K562 (cell line): Measurements from ENCODE around the gene NRXN2. TPM values are rescaled to one million over a fixed set of nuclear protein-coding genes. Genes with fewer than 3 reads are reported as not detected.

Source experiments
- ATAC-seq: fragments of 200-7000 bp; cut with Tn5 transposase; 3 replicates; pipeline ENCODE4 v1.9.1; 2020; ENCODE audit warnings: moderate library complexity
- BruUV-seq: library from RNA; stranded (reverse); fragments of 400-500 nt; replicated peaks from 2 replicates; lab custom pipeline; 2021; lab: Mats Ljungman, UMichigan
- CTCF ChIA-PET: fragments of 300-600 bp; formaldehyde crosslinking; extraction: SDS; loops from one replicate; lab custom pipeline; 2021; ENCODE audit warnings: low intra/inter-chr PET ratio; lab: Yijun Ruan, JAX
- POLR2A ChIA-PET: fragments of 300-600, 350-650 bp; sonication (Branson Sonifier 250); formaldehyde crosslinking; extraction: SDS; loops from one replicate; lab custom pipeline; 2021; ENCODE audit warnings: antibody characterized with exemption, inconsistent platforms; lab: Yijun Ruan, JAX
- DNase-seq, 4 experiments: peaks; one replicate each; pipeline versions ENCODE4 v3.0.0 to v3.0.0-alpha.2; 2011 to 2018; ENCODE audit warnings: low spot score in 3 of 4, mixed read lengths in 3 of 4; ENCODE audit errors: extremely low read depth in 1 of 4
- FAIRE-seq: peaks from 2 replicates; lab custom pipeline; 2011; peaks lifted over from hg19 to GRCh38; lab: Jason Lieb, UNC
- H2AFZ ChIP-seq: 2 replicates; pipeline ENCODE4 v1.6.0; 2011; ENCODE audit warnings: low read depth, low read length, control low read depth, inconsistent platforms
- H3K27ac ChIP-seq: fragments of 200-600 bp; 3 replicates; pipeline ENCODE4 v1.8.0; 2011; ENCODE audit warnings: low read depth, mild to moderate bottlenecking, control low read depth, inconsistent platforms, low read length, moderate library complexity, mixed read lengths; ENCODE audit errors: extremely low read depth
- H3K27me3 ChIP-seq, 2 experiments: fragments of 300-600 bp in 1 of 2; 2 replicates in 1 of 2; 3 replicates in 1 of 2; pipeline versions ENCODE4 v1.6.0 to v1.8.0; 2011; ENCODE audit warnings: inconsistent platforms in 2 of 2, low read length in 2 of 2, mild to moderate bottlenecking in 1 of 2, mixed read lengths in 1 of 2, moderate library complexity in 1 of 2; ENCODE audit not compliant: control insufficient read depth in 2 of 2, insufficient read depth in 2 of 2
- H3K36me3 ChIP-seq: fragments of 300-600 bp; 3 replicates; pipeline ENCODE4 v1.8.0; 2011; ENCODE audit warnings: mild to moderate bottlenecking, low read length, inconsistent platforms; ENCODE audit not compliant: control insufficient read depth, insufficient read depth
- H3K4me1 ChIP-seq, 2 experiments: fragments of 200-600 bp in 1 of 2; replicated peaks in 1 of 2; 2 replicates in 1 of 2; 3 replicates in 1 of 2; pipeline versions ENCODE4 v1.5.1 to v1.8.0; 2011; ENCODE audit warnings: inconsistent platforms in 2 of 2, low read length in 2 of 2, mild to moderate bottlenecking in 1 of 2, mixed read lengths in 1 of 2, moderate library complexity in 1 of 2; ENCODE audit not compliant: control insufficient read depth in 2 of 2, insufficient read depth in 2 of 2
- H3K4me2 ChIP-seq: 2 replicates; pipeline ENCODE4 v1.6.1; 2011; ENCODE audit warnings: low read length, control low read depth, inconsistent platforms, mixed read lengths; ENCODE audit not compliant: insufficient read depth
- H3K4me3 ChIP-seq: fragments of 200-600 bp; sonication (generic), shearing (Covaris generic); 2 replicates; pipeline ENCODE4 v1.5.1; 2016; ENCODE audit warnings: control low read depth, inconsistent platforms
- H3K79me2 ChIP-seq: fragments of 200-600 bp; 3 replicates; pipeline ENCODE4 v1.8.0; 2011; ENCODE audit warnings: low read length, inconsistent platforms; ENCODE audit not compliant: control insufficient read depth, insufficient read depth
- H3K9ac ChIP-seq, 2 experiments: 2 replicates each; pipeline versions ENCODE4 v1.6.0 to v1.6.1; 2011; ENCODE audit warnings: low read depth in 2 of 2, low read length in 2 of 2, control low read depth in 1 of 2, inconsistent platforms in 1 of 2, mild to moderate bottlenecking in 1 of 2, mixed read lengths in 1 of 2; ENCODE audit not compliant: insufficient read depth in 1 of 2
- H3K9me1 ChIP-seq: one replicate; pipeline ENCODE4 v1.6.0; 2011; ENCODE audit warnings: inconsistent platforms, mild to moderate bottlenecking, low read length, moderate library complexity; ENCODE audit not compliant: control insufficient read depth, insufficient read depth
- H3K9me3 ChIP-seq: replicated peaks from 2 replicates; pipeline ENCODE4 v1.5.1; 2011; ENCODE audit warnings: low read depth, low read length, inconsistent platforms; ENCODE audit not compliant: control insufficient read depth, insufficient read depth
- H4K20me1 ChIP-seq: replicated peaks from 2 replicates; pipeline ENCODE4 v1.6.1; 2011; ENCODE audit warnings: low read length, inconsistent platforms, mixed read lengths; ENCODE audit not compliant: control insufficient read depth, insufficient read depth
- BMI1 ChIP-seq: fragments of 150-350 bp; IDR thresholded peaks from 2 replicates; pipeline ENCODE4 v1.6.1; 2014; ENCODE audit warnings: low read length
- CSDE1 ChIP-seq, 2 experiments: fragments of 450-650 bp; IDR thresholded peaks; 2 replicates each; pipeline ENCODE4 v1.6.1; 2016; ENCODE audit warnings: mild to moderate bottlenecking in 1 of 2
- JUND ChIP-seq, 2 experiments: IDR thresholded peaks; 2 replicates in 1 of 2; 3 replicates in 1 of 2; pipeline ENCODE4 v1.6.1; 2011; ENCODE audit warnings: borderline replicate concordance in 2 of 2, low read depth in 2 of 2, low read length in 2 of 2, improper control_type of control experiment in 1 of 2, missing biosample characterization in 1 of 2, missing genetic modification characterization in 1 of 2, missing genetic modification reagents in 1 of 2
- MBD2 ChIP-seq: sonication (generic); IDR thresholded peaks from 2 replicates; pipeline ENCODE4 v1.6.1; 2016; ENCODE audit warnings: low read depth, borderline replicate concordance
- NR2F6 ChIP-seq: fragments of 450-650 bp; formaldehyde crosslinking; IDR thresholded peaks from 2 replicates; pipeline ENCODE4 v1.4.0; 2020; ENCODE audit warnings: mild to moderate bottlenecking
- NR3C1 ChIP-seq: sonication (generic); formaldehyde crosslinking; IDR thresholded peaks from 2 replicates; pipeline ENCODE4 v1.8.1; 2022; ENCODE audit warnings: missing genetic modification reagents
- POLR2AphosphoS5 ChIP-seq: IDR thresholded peaks from 2 replicates; pipeline ENCODE4 v1.6.1; 2011; ENCODE audit warnings: mild to moderate bottlenecking, low read depth, low read length, moderate library complexity; ENCODE audit not compliant: control insufficient read depth, insufficient read depth
- SLC30A9 ChIP-seq: fragments of 250-450 bp; sonication (Bioruptor Pico); IDR thresholded peaks from 2 replicates; pipeline ENCODE4 v1.8.0; 2022; ENCODE audit warnings: mild to moderate bottlenecking, moderate library complexity
- SMAD1 ChIP-seq: fragments of 150-350 bp; IDR thresholded peaks from 2 replicates; pipeline ENCODE4 v1.6.1; 2014; ENCODE audit warnings: low read length, low read depth; ENCODE audit not compliant: partially characterized antibody
- SMARCC2 ChIP-seq: fragments of 450-650 bp; IDR thresholded peaks from 2 replicates; pipeline ENCODE4 v1.6.1; 2017; ENCODE audit warnings: antibody characterized with exemption, moderate library complexity, mild to moderate bottlenecking, low read depth
- SRSF1 ChIP-seq: fragments of 200-400 bp; formaldehyde crosslinking; IDR thresholded peaks from 2 replicates; pipeline ENCODE4 v1.6.1; 2017; ENCODE audit warnings: mild to moderate bottlenecking, low read depth, low read length, moderate library complexity
- TAF1 ChIP-seq: IDR thresholded peaks from 2 replicates; pipeline ENCODE4 v1.6.1; 2011; ENCODE audit warnings: mild to moderate bottlenecking, low read length, moderate library complexity; ENCODE audit not compliant: insufficient read depth, control insufficient read depth, severe bottlenecking; ENCODE audit errors: extremely low read depth
- ZFP36 ChIP-seq: fragments of 150-350 bp; IDR thresholded peaks from 2 replicates; pipeline ENCODE4 v1.6.1; 2018; ENCODE audit warnings: low read length, low read depth; ENCODE audit not compliant: partially characterized antibody
- WGBS: fragments of 100-300 bp; shearing (Covaris generic); methylation state at CpG from one replicate; pipeline ENCODE4 v1.1.6; 2016; ENCODE audit warnings: low coverage, mixed read lengths; ENCODE audit not compliant: insufficient coverage; ENCODE audit errors: missing lambda C conversion rate; 5-methylcytosine and 5-hydroxymethylcytosine counted together
- in situ Hi-C: fragments of 300-500 bp; cut with MboI; formaldehyde crosslinking; loops from 4 replicates; pipeline ENCODE4 v1.15.0; 2018; ENCODE audit warnings: inconsistent platforms, mixed read lengths
- intact Hi-C: fragments of 100-400 bp; cut with micrococcal nuclease; formaldehyde crosslinking; loops from 2 replicates; pipeline ENCODE4 v1.14.2; 2022
- polyA plus RNA-seq, 8 experiments: library from polyadenylated mRNA; depleted of rRNA in 4 of 8; stranded (reverse) in 5 of 8; unstranded in 3 of 8; fragments of >200 nt; fragmentation: Nextera tagmentation in 2 of 8; fragmentation: Illumina TruSeq in 1 of 8; extraction: Ambion mirVana in 2 of 8; extraction: Trizol in 1 of 8; gene quantifications; 2 replicates each; pipeline versions ENCODE4 v1.2.1 to v1.2.3, GENCODE V29; 2011 to 2014; ENCODE audit warnings: inconsistent platforms in 1 of 8, missing spikeins in 1 of 8
- total RNA-seq, 7 experiments: library from RNA; depleted of rRNA in 6 of 7; stranded (reverse); fragments of >200 nt in 6 of 7; fragmentation: Illumina TruSeq in 2 of 7; extraction: Trizol in 2 of 7; gene quantifications; 2 replicates each; pipeline versions ENCODE4 v1.2.1 to v1.2.3, GENCODE V29; 2011 to 2021; ENCODE audit warnings: low replicate concordance in 1 of 7

NRXN2 gene
- total and polyA plus RNA-seq, 9 of the 15 experiments (the other 6 are each of a cell fraction or from before 2014, with no cell fraction given), result 0.07 to 0.47 (median 0.15) TPM; not detected in 4

DNA sequence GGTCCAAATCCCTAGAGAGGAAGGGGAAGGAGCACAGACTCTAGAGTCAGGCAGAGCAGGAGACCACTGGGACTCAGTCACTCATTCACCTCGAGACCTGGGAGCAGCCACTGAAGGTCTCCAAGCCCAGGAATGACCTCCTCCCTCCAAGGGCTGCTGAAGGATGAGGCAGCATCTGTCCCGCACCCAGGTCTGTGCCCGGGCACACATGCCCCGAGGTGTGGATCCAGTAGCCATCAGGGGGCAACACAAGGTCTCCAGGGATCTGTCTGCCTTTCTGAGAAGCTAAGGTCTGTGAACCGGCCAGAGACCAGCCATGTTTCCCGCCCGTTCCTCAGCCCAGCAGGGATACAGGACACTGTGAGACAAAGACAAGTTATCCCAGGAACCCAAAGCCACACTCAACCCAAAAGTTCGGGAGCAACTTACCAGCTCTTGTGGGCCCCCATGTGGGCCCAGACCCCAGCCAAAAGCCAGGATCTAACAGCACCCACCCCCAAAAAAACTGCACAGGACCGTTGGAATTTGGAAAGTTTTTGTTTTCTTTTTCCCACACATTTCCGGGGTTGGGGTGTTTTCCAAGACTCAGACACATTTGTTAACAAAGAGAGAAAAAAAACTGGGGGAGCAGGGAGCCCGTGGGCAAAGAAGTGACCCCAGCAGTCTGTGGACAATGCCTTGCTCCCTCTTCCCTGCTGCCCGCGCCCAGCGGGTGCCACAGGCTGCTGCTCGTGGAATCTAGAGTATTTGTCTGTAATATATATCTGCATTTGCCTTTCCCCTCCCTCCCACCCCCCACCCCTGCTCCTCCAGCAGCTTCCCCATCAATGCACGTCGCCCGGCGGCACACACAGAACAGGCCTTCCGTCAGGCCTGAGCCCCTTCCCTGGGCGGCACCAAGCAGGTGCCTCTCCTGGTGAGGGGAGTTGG, 117.1 kb downstream of the NRXN2 start:
- Histone ChIP-seq H3K9me3 (no peaks in the 10 kb centered on the region), H2AFZ (no peak overlapping the region), H3K4me2 (no peak overlapping the region), H3K9me1 (no peaks in the 10 kb centered on the region), H3K4me1 (peaks cover 0 to 23% of the 10 kb centered on the region in 2 experiments; a peak in 3 of 5 replicates), H3K36me3 (no peaks in the 10 kb centered on the region), H4K20me1 (peaks cover 10% of the 10 kb centered on the region), H3K4me3 (no peak overlapping the region), H3K27me3 (peaks cover 7 to 37% of the 10 kb centered on the region in 2 experiments; a peak in 4 of 5 replicates), H3K79me2 (no peaks in the 10 kb centered on the region), H3K27ac (no peak overlapping the region), H3K9ac (no peak overlapping the region)
- in situ Hi-C loops (no loop called here), intact Hi-C loops (no loop called here)
- no TSS peak for BruUV-seq
- ChIA-PET CTCF (no interaction called here), POLR2A (interaction anchor here (1.2 kb wide), 1 partner anchor 21 kb away, joined by 3 read pairs; no protein-coding TSS in a partner anchor)
- 2% methylated on average over 13 of the region's 21 CpGs for WGBS
- no peak for DNase-seq
- FAIRE-seq, result no peak
- ATAC-seq, result no peak
- TF ChIP-seq SRSF1, result no peak
- no peak for TF ChIP-seq SMARCC2
- TF ChIP-seq SMAD1, result no peak
- no peak for TF ChIP-seq BMI1
- no peak for TF ChIP-seq ZFP36
- TF ChIP-seq SLC30A9, result no peak
- TF ChIP-seq POLR2AphosphoS5, result no peak
- TF ChIP-seq NR2F6 (CRISPR knock-in tag), result no peak
- no peak for TF ChIP-seq JUND (IDR thresholded peaks at IDR 0.05; ENCODE audit: borderline replicate concordance, low read depth, low read length)
- TF ChIP-seq JUND (tag; IDR thresholded peaks at IDR 0.05; ENCODE audit: borderline replicate concordance, low read depth, low read length), result no peak
- TF ChIP-seq TAF1, result no peak
- no peak for TF ChIP-seq MBD2
- TF ChIP-seq NR3C1 (CRISPR knock-in tag), result no peak
- no peak for TF ChIP-seq CSDE1 (IDR thresholded peaks at IDR 0.05)
